Measurements from ENCODE around the gene PIK3AP1.
"Not testable (repeated sequence)": the region's sequence is repeated elsewhere in the genome, so short reads cannot be mapped to it uniquely, and the experiment has no call there.

The PIK3AP1 gene

DNA sequence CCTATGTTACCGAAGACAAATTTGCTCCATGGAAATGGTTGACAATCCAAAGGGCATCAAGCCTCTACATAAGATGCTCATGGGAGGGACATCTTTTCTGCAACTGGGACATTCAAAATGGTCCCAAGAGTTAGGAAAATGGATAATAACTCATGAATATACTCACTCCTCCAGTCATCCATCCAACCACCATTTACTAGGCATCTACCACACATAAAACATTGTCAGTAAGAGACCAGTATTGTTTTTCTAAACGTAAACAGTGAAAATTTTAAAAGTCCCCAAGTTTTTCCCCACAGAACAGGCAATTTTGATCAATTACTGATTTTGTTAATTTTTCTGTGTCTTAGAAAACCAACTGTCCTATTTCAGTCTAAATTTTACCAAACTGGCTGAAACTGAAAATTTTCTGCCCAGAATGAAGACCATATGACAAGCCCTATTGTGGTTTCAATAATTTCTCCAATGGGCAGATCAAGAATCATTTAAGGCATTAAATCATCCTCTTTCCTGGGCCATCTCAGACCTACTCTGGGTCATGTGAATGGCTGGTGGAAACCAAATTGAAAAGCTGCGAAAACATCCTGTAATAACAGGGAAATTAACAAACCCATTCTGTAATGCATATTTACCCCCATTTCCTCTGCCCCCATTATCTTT lies 24.2 kb downstream of the PIK3AP1 start:
- no peak for DNase-seq (ENCODE audit: low read depth)

DNA sequence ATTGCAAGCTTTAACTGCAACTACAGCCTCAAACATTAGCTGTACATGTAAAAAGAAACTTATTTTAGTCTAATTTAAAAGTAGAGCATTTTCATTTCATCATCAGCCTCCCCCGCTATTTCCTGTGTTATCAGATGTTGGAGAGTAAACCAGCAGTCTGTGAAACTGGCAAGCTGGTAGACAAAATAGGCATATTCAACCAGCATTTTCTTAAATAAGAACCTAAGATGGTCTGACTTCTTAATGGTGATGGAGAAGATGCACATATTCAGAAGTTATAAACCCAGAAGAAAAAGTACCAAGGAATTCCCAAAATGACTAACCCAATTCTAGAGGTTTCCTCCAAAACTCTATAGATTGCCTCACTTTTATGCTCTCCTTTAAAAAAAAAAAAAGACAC lies 24.9 kb downstream of the PIK3AP1 start:
- DNase-seq (ENCODE audit: low read depth), result no peak

DNA sequence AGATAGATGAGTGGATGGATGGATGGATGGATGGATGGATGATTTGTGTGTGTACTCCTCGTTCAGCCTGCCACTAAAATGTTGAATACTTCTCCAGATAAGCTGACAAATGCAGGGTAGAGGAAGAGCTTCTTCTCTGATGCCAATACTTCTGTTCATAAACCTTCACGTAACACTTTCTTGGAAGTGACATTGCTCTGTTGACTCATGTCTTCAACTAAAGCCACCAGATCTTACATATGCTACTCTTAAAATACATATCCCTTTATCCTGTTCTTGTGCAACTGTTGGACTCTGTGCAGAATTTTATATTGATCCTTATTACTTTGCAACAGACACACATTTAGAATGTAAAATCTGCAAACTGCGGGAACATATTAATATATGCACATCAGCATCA lies 26.9 kb downstream of the PIK3AP1 start:
- DNase-seq (ENCODE audit: low read depth), result no peak

DNA sequence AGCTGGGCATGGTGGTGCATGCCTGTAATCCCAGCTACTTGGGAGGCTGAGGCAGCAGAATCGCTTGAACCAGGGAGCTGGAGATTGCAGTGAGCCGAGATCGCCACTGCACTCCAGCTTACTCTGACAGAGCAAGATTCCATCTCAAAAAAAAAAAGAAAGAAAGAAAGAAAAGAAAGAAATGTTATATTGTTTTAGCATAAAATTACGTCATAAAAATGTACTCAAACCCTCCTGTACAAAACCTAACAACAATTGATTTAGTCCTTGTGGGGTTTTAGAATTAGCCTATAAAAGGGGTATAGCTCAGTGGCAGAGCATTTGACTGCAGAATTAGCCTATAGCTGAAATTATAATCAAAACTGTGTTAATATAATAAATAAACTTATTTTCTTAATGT lies 27.9 kb downstream of the PIK3AP1 start:
- no peak for DNase-seq (ENCODE audit: low read depth)

DNA sequence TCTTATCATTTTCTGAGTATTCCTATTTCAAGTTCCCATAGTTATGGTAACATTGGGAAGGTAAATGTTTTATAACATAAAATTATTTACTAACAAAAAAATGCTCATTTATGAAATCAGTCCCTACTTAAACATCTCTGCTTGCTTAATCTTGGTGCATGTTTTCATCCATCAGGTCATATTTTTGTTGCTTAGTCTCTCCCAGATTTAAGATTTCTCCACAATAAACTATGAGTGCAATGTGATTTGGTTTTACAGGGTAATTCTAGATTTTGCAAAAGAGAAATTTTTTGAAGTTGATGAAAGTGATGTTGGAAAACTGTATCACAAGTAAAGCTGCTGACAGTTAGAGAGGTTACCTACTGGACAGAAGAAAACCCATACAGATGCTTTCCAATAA lies 28.6 kb downstream of the PIK3AP1 start:
- no peak for DNase-seq (ENCODE audit: low read depth)

DNA sequence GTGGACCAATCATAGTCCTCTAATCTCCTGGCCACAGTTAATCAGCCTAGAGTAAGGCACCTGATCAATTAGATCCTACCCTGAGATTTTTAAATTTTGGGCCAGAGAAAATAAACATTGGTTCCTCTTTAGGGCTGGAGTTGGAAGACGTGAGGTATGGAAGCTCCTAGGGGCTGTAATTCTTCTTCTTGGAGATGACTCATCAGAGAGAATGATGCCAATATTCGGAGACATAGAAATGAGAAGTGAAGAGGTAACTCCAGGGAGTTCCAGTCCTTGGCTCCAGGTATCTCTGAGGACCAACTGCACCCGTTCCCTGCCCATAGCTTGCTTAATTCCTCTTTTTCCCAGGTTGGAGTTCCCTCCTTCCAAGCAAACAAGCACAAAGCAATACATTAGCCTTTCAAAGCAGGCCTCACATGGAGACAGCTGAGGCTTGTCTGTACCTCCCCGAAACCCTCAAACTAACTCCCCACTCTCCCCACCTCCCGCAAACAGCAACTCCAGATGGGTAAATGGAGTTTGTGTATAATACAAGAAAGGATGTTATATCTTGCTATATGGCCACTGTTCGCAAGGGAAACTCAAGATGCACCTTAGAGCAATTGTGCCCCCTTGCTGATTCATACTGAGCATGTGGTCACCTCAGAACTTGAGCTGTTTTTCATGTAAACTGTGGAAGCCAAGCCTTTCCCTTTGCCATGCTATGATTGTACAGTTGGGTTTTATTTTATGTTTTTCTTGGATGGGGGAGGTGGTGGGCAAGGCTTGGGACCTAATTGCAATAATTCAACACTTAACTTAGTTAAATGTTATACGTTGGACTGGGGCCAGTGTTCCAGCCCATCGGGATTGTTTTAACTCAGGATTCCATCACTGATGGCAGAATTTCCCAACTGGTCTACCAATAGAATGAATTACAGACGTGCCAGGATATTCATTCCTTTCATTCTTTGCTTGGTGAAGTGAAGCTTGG lies 29.3 kb downstream of the PIK3AP1 start:
- DNase-seq (ENCODE audit: low read depth), result no peak

DNA sequence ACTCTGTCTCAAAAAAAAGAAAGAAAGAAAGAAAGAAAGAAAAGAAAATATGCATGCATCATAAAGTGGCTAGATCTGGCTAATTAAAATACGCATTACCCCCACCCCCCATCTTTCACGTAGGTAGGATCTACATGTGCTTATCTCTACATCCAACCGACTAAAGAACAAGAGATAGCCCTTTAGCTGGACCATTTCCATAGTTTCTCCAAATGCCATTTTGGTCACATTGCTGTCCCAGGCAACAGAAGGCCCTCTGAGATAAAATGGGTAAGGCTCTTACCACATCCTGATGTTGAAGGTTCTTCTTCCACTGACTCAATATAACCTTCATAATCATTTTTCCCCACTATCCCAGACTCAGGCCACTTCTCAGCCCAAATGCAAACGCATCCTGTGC lies 31.5 kb downstream of the PIK3AP1 start:
- DNase-seq (ENCODE audit: low read depth), result no peak

DNA sequence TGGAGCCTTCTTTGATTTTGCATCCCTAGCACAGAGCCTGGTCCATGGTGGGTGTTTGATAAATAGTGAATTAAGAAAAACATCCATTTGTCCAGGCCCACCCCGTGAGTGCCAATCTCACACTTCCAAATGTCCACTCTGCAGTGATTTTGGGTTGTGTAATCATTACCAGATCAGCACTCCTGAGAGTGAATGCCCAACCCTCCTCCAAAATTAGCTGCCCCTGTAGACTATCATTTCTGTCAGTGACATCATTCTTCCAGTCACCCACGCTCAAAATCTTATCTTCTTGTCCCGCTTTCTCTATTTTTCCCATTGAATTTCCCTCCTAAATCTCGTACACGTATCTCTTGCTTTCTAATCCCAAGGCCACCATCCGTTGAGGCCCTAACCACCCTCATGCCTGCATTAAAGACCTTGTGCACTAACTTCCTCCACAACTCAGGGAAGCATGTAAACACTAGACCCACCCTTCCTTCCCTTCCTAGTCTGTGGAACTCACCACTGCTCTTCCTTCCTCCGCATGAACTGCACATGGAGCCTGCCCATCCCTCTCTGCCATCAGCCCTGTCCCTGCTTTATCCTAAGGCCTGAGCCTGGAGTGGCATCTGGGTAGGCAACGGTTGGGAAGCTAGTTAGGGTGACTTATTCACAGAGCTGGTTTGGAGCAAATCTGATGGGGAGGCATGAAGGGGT lies 32.8 kb downstream of the PIK3AP1 start:
- DNase-seq (ENCODE audit: low read depth), result no peak

DNA sequence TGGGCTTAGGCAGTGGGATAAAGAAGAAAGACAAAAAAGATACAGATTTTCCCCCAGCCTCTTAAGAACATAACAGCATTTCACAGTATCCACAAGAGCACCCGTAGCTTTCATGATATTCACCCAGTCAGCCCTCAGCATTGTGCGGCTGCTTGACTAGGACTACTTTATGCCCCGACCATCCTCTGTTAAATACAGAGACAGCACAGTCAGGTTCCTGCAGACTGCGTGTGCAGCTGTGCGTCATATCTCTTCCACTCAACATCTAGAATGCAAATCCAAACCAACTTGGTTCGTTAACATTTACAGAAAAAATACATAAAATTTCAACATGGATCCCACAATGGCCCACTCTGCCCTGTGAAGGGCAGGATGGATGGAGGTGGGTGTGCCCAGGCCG lies 33.8 kb downstream of the PIK3AP1 start:
- no peak for DNase-seq (ENCODE audit: low read depth)

DNA sequence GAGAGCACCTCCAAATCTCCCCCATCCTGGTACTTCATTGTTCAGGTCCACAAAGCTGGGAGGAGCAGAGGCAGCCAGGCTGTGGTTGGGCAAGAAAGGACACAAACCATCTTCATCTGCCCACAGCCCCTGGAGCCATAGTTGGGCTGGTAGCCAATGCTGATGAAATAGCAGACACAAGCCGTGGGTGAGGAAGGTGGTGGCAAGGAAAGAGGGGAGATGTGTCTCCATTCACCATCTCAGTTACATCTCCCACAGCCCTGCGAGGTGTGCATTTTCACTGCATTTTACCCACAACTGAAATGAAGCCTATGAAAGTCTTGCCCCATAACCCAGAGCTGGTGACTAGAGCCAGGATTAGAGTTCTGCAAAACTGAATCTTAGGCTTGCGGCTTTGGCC lies 35.0 kb downstream of the PIK3AP1 start:
- no peak for DNase-seq (ENCODE audit: low read depth)

DNA sequence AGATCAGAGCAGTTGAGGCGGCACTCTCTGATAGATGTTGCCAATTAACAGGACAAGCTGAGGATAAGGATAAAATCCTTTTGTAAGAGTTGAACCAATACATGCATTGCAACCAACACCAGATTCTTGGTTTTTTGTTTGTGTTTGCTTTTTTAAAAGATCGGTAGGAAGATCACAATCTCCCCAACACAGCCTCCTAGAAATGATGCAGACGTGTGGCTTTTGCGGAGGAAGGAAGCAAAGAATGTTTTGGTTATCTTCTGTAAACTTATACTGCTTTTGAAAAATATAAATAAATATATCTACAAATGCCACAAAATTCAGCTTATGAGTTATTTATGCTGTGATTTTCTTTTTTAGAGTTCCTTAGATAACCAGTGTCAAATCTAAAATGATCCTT lies 35.5 kb downstream of the PIK3AP1 start:
- no peak for DNase-seq (ENCODE audit: low read depth)

DNA sequence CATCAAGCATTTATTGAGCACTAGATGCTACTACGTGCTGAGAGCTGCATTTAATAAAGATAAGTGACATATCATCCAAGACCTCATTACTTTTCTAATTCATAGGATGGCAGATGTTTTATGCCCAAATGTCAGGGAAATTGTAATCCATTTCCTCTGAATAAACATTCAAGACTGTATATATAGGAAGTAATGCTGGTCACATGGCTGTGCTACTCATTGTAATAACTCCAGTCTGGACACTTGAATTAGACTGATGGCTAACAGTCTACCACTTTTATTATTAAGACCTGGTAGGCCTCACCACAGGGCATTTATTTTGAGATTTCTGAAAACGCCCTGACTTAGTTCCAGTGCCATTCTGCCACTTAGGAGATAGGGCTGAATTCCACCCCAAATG lies 36.6 kb downstream of the PIK3AP1 start:
- no peak for DNase-seq (ENCODE audit: low read depth)

DNA sequence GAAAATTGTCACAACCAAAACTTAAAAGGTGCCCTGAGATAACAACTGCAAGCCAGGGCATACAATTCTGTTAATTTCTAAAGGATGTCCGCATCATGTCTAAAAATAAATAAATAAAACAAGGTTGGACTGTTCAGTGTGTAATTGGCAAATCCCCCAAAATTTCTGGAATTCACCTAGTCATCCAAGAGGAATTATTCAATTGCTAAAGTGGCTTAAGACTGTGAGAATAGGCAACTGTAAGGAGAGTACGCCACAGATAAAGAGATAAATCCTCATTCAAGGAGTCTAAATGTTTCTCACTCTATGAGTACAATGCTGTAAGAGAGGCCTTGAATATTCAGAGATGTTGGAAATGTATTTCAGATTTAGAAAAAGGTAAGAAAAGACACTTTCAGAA lies 37.2 kb downstream of the PIK3AP1 start:
- no peak for DNase-seq (ENCODE audit: low read depth)

DNA sequence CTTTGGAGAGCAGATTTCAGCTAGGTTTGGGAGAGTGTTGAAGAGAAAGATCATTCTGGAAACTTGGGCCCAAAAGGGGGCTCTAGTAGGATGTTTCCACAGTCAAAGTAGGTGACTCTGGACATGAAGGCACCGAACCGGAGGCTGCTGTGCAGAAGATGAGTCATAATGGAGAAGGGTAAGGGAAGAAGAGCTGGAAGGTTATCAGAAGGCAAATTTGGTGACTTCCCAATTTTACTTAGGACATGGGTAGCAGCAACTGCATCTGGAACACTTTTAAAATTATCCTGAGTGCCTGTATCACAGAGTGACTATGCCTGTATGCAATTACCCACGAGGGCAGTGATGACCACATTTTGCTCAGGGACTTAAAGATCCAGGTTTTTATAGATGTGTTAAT lies 38.8 kb downstream of the PIK3AP1 start:
- DNase-seq (ENCODE audit: low read depth), result no peak

DNA sequence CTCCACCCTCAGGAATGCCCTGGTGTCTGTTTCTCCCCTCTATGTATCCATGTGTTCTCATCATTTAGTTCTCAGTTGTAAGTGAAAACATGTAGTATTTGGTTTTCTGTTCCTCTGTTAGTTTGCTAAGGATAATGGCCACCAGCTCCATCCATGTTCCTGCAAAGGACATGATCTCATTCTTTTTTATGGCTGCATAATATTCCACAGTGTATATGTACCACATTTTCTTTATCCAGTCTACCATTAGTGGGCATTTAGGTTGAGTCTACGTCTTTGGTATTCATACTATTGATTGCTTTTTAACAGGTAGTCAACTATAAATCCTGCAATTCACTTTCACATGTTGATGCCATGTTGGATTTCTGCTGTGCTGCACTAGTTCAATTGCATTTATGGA lies 39.9 kb downstream of the PIK3AP1 start:
- not testable (repeated sequence) for DNase-seq (ENCODE audit: low read depth)

DNA sequence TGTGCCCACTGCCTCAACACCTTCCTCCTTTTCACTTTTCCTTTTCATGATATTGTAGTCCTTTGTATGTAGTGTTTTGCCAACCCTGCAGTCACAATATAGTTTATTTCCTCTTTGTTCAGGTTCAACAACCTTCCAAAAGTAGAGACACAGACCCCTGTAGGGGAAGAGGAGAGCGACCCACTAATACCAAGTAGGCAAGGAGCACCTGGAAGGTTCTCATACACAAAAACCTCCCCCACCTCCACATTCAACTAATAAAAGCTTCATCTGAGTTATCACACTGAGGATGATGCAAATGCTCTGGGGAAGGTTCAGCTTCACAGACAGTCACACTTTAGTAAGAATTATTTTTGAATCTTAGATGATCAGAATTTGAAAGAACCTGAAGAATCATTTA lies 41.6 kb downstream of the PIK3AP1 start:
- DNase-seq (ENCODE audit: low read depth), result no peak

DNA sequence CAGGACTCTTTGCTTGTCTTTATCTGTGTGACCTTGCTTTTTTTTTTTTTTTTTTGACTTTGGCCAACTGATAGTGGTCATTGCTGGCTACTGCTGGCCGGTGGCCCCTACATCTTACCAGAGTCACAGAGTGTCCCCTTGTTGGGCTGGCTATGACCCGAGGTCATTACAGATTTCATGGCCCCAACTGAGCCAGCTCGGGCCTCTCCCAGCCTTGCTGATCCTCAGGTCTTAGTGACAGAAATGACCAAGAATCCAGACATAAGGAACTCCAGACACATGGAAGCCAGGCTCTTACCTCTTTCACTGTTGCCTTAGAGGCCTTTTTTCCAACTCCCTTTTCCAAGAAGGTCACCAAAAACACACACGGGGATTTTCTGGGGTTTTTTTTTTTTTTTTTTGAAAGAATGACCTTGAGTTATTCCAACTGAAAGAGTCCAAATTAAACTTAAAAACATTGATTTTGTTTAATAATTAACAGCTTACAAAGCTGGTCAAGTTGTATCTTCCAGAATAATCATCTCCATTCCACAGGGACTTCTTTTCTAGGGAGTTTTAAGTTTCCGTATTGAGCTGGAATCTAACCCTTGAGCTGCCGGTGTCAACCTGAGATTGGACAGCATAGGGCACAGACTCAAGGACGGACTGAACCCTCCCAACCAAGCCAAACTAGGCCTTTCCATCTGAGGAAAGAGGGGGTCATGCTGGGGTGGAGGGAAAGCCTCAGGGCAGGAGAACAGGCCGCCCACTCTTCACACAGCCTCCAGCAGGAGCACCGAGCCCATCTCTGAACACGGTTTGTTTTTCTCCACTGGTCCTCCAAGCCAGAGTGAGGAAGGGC lies 43.8 kb downstream of the PIK3AP1 start:
- no peak for DNase-seq (ENCODE audit: low read depth)

DNA sequence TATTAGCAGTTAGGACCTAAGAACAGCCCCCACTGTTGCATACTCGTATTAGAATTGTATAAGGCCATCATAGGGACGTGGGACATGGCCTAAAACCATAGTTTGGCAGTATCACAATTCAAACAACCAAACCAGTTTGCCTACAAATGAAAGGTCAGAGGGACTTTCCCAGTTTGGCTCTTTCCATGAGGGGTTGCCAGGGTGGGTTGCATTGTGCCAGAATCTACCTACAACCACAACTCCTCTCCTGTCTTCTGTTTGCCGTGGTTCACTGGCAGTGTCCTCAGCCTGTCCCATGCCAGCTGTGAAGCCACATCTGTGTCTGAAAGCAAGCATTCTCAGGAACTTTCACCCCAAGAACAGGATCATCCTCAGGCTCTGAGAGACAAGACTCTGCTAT lies 44.5 kb downstream of the PIK3AP1 start:
- DNase-seq (ENCODE audit: low read depth), result no peak

DNA sequence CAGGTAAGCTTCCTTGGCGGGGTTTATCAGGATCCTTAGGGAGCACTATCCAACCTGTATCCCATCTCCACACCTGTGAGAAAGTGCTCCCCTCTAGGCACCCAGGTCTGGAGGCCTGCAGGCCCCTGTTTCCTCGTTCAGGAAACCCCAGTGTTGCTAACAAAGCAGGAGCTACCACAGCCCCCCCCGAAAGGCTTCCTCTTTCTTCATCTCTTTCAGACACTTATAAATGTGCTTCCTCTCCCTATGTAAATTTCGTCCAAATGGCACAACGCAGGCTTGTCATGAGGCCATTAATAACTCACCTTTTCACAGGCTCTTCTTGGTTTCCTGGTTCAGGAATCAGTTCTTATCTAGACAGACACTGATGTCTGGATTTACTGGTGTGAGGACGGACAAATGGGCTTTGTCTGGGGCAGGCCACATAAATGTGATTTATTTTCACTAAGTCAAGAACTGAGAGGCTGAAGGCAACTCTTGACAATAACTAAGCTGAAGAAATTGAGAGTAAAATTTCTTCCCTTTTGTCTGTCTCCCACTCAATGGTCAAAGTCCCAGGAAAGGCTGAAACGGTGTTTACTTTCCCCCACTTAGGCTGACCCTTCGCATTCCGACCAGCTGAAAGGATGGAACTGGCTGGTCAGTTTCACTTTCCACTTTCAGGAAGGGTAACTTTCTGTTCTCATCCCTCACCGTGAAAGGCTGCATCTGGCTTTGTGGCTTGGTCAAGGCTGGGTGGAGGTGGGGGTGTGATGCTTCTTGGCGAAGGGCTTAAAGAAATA lies 46.8 kb downstream of the PIK3AP1 start:
- DNase-seq (ENCODE audit: low read depth), result no peak

DNA sequence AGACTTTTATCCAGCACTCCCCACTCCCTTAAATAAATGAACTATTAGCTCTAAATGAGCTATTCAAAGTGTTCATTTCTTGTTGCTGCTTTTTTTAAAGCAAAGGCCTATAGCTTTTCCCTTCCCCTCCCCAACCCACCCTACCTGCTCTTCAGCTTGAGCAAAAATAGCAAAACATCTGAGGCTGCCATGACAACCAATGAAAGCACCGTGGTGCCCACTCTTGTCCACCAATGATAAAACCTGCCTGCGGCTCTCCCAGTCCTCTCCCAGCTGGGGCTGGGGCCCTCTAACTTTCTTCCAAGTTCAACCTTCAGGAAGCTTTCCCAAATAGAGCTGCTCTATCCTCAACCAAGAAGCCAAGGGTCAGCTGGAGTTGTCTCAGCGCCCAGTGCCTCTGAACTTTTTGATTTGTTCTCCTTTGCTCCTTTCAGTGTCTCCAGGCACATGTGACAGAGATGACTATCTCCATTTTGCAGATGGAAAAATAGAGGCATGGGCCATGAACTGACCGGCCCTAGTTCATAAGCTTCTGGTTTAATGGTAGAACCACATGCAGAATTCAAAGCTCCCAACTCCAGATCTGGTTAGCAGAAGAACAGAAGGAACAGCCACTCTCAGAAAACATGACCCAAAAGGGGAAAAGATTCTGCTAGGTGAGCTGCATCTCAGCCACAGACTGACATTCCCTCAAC lies 47.7 kb downstream of the PIK3AP1 start:
- no peak for DNase-seq (ENCODE audit: low read depth)

Data from T-helper 22 cell (primary cell).